Left kidney (tissue), 1 donor: ENCODE results near the gene OR13C4. TPM values are rescaled to one million over a fixed set of nuclear protein-coding genes. Genes with fewer than 3 reads are reported as not detected.

ENCODE experiments used
- polyA plus RNA-seq: library from polyadenylated mRNA; unstranded; fragments of 120-200 nt; gene quantifications from one replicate; pipeline ENCODE4 v1.2.1, GENCODE V29; 2013; ENCODE audit not compliant: insufficient read length

OR13C4 gene
- polyA plus RNA-seq, 1 donor: not detected

Other genes starting within 250 kb of the OR13C4 start
- not detected for gene OR13F1, start 22.9 kb downstream of the OR13C4 start, polyA plus RNA-seq
- not detected for gene OR13C3, start 9.6 kb upstream of the OR13C4 start, polyA plus RNA-seq
- not detected for gene OR13C8, start 42.0 kb upstream of the OR13C4 start, polyA plus RNA-seq
- gene OR13C5, start 72.2 kb upstream of the OR13C4 start, polyA plus RNA-seq: 0.33 TPM
- gene OR13C2, start 78.4 kb upstream of the OR13C4 start, polyA plus RNA-seq: not detected
- not detected for gene OR13C9, start 91.0 kb upstream of the OR13C4 start, polyA plus RNA-seq
- gene OR13D1, start 167.3 kb upstream of the OR13C4 start, polyA plus RNA-seq: not detected
- gene NIPSNAP3A, start 220.5 kb upstream of the OR13C4 start, polyA plus RNA-seq: 51.7 TPM
- 15.9 TPM for gene NIPSNAP3B, start 236.9 kb upstream of the OR13C4 start, polyA plus RNA-seq